Activated CD8-positive, alpha-beta memory T cell treated with anti-CD3 and anti-CD28 coated beads for 1 hour (primary cell): Measurements from ENCODE around the gene COPB2.
"Not testable (repeated sequence)": the region's sequence is repeated elsewhere in the genome, so short reads cannot be mapped to it uniquely, and the experiment has no call there.

Source experiments
- DNase-seq, 2 donors: peaks; one replicate each; pipeline ENCODE4 v3.0.0-alpha.2; 2020; ENCODE audit warnings: low read depth in 1 of 2; ENCODE audit errors: extremely low read depth in 1 of 2

COPB2 gene

DNA sequence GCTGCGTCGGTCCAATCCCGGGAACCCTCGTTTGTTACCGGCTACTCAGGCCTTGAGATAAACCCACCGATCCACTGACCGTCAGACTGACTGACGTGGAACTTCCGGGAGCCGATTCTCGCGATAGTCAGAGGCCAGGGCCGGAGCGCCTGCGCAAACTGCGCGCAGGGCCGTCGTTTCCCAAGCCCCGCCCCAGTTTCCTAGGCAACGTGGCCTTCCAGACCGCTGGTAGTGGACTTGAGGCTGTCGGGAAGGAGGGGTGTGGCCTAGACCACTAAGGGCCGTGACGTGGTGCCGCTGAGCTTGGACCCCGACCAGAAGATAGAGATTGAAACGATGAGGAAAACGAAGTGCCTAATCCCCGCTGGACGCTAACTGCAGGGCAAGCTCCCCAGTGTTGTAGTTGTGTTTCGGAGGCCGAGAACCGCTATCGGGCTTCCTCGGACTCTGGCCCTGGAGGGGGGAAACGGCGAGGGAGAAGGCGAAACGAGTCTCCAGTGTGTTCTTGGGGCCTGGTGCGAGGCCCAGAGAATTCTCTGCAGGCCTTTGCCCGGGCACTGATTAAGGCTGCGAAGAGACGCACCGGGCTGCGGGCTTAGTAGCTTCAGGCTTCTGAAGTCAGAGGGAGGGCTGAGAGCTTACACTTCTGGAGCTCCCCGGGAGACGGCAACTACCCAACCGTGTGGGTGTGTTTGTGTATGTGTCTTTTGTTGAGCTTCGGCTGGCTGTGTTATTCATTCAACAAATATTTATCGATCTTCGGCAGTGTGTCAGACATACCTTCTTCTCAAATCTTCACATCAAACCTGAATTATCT is at the start of gene COPB2:
TSS of gene COPB2 (minus strand) at position 96 of the 817 bp plus-strand sequence. CDS start 97 bp downstream, outside the sequence.
- DNase-seq, result peak; percentile 92 to 96

DNA sequence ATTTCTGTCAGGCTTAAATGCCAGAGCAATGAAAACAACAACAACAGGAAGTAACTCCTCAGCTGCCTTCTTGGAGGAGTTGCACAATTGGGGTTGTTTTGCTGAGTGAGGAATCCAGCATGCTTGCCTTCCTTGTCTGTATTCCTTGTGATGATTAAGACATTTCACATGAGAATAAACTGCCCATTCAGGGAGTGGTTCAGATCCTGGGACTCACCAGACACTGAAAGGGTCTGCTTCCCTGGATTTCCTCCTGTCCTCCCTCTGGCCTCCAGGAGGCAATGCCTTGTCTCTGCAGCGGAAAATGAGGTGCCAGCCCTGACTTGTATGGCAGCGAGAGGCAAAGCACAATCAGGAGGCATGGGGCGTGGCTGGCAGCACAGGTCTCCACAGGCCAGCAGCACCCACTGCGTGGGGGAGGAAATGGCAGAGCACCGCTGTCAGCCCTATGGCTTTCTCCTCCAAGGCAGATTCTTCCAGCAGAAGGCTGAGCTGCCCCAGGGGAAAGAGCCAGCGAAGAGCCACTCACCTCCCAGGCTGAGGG is 45.4 kb upstream of the COPB2 start:
- no peak for DNase-seq

DNA sequence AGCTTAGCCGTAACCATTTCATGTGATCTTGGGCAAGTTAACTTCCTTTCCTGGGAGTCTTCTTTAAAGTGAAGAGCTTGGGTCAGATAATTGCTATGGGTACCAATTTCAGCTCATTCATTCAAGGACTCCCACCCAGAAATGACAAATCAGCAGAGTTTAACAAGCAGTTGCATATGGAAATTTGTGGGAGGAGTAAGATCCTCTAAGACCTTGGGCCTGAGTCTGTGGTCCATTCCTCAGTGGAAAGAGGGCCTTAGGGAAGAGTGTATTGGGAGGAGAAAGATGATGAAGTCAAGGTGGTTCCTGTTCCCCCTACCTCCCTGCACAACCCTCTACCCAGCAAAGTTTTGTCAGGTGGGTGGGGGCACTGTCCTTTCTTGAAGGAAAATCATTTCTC is 44.8 kb upstream of the COPB2 start:
- DNase-seq, result no peak

DNA sequence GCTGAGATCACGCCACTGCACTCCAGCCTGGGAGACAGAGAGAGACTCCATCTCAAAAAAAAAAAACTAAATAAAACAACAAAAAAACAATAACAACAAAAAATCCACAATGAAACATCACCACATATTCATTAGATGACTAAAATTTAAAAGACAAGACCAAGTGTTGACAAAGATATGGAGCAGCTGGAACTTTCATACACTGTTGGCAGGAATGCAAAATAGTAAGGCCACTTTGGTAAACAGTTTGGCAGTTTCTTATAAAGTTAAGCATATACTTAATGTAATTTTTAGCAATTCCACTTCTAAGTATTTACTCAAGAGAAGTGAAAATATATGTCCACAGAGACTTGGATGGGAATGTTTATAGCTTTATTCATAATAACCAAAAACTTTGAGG is 43.6 kb upstream of the COPB2 start:
- DNase-seq, result no peak

- no peak for DNase-seq
Measured at GRCh38 chr3:139430493-139430892, 41.0 kb upstream of the COPB2 start.

DNA sequence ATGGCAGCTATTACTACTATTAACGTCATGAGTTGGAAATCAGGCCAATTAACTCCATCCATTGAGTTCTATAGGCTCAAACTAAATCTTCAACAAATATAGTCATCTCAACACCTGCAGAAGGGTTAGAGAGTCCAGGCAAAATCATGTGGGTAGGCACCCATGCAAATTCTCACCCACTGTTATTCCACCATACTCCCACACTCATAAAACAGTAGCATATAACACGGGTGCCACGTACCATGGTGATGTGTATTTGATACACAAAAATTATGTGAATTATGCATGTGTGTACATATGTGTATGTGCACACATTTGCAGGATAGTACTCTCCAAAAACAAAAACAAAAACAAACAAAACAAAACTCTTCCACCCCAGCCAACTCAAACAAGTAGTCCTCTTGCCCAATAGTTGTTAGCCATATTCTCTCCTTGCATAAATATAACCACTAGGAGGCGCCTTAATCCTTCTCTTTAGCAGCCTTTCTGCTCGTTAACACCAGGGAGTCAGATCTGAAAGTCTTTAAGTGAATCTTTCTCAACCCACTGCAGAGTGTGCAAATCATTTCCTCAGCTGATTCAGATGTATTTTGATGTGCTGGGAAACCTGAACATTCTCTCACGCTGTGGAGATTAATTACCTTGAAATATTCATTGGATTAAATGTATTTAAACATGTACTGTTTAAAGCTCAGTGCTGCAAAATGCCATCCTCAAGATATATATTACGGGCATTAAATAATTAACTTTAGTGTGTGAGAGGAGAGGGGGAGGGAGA is 38.0 kb upstream of the COPB2 start:
- no peak for DNase-seq

DNA sequence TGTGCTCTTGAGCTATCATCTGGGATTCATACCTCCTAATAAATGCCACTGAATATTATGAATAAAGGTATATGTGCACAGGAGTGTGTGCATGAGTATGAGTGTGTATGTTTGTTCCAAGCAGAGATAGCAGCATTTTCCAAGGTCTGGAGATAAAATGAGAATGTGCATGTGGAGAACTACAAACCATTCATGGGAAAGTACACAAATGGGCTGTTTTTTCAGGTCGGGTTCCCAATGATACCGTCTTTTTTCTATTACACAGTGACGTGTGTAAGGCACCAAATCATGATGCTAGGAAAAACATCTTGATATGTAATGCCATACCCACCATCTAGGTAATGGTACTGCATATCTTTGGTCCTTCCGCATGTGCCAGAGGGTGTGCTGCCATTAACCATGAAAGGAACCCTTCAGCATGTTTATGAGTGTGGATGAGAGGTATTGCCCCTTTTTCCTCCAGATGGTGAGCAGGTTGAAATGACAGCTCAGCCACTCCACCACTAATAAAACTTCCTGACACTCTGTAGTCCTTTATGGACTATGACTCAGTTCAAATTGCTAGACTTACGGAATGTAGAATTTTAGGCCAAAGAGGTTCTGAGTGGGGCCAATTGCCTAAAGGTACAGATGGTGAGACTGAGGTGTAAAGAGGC is 36.4 kb upstream of the COPB2 start:
- DNase-seq, result no peak

DNA sequence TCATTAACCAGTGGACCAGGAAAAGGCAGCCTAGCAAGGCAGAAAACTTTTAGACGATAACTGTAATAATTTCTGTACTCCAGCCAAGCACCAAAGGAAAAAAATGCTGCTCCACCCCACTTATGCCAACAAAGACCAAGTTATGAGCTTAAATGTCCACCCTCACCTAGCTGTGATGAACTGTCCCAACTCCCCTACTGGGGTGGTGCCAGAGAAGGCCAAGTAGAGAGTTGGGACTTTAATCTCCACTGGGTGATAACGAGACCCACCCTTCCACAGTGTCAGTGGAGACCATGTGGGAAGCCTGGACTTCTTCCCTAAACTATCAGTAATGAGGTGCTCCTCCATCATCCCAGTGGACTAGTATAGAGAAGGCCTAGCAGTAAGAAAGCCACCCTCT is 33.8 kb upstream of the COPB2 start:
- DNase-seq, result no peak

DNA sequence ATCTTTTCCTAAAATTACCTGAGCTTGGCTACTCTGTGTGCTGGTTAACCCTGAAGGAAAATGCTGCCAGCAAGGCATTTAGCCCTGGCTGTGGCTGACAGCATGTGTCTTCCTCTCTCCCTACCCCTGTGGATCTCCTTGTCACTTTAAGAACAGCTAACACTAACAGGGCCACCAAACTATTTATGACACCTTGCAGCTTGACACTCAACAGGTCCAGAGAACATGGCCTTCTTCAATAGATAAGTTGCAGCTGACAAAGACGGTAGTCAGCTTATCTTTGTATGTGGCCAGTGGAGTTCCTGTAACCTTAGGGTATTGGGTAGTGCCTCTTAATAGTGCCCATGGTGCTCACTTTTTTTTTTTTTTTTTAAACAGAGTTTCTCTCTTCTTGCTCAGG is 32.0 kb upstream of the COPB2 start:
- no peak for DNase-seq

DNA sequence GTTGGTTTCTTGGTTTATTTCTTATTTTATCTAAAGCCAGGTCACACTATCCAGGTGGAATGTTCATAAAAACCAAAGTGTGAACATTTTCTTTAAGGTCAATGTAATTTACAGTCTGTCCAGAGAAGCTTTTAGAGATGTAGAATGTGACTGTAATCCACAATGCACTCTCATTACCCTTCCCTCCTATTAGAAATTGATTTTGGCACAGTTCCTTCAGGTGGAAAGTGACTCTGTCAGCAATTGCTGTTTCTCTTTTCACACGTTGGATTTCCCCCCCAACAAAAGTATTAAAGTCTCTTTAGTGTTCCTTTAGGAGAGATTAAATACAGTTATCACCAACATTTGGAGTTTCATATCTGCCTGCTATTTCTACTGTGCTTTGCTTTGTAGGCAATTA is 31.6 kb upstream of the COPB2 start:
- DNase-seq, result no peak

GRCh38 chr3:139418144-139418543 is 28.7 kb upstream of the COPB2 start:
- DNase-seq, result no peak

GRCh38 chr3:139416275-139416674 is 26.8 kb upstream of the COPB2 start:
- DNase-seq, result no peak

DNA sequence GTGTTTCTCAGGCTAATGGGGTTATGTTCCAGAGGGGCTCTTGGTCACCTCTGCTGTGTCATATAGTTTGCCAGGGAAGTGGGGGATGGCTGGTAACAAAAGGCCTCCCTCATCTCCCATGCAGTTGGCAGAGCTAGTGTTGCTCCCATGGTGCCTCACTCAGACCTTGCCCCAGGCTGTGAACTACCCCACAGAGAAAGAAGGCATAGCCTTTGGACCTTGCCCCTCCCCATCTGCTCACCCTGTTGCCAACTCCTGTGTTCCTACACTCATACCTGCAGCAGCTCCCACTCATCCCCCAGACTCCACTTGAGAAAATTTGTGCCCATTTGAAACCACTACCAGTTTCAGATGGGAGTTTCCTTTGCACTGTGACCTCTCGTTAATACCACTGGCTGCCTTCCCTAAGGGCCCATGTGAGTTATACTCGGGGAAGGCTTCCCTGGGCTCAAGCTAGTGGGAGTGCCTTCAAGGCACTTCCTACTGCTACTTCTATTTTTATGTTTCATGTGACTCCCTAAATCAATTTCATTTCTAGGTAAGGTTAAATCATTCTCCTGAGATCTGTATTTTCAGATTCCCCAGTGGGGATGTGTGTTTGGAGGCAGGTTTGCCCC is 25.3 kb upstream of the COPB2 start:
- no peak for DNase-seq

DNA sequence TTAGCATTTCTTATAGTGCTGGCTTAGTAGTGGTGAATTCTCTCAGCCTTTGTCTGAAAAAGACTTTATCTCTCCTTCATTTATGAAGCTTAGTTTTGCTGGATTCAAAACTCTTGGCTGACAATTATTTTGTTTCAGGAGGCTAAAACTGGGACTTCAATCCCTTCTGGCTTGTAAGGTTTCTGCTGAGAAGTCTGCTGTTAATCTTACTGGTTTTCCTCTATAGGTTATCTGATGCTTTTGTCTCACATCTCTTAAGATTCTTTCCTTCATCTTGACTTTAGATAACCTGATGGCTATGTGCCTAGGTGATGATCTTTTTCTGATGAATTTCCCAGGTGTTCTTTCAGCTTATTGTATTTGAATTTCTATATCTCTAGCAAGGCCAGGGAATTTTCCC is 23.4 kb upstream of the COPB2 start:
- DNase-seq, result not testable (repeated sequence)

- not testable (repeated sequence) for DNase-seq
Measured at GRCh38 chr3:139401155-139401554, 11.7 kb upstream of the COPB2 start.

DNA sequence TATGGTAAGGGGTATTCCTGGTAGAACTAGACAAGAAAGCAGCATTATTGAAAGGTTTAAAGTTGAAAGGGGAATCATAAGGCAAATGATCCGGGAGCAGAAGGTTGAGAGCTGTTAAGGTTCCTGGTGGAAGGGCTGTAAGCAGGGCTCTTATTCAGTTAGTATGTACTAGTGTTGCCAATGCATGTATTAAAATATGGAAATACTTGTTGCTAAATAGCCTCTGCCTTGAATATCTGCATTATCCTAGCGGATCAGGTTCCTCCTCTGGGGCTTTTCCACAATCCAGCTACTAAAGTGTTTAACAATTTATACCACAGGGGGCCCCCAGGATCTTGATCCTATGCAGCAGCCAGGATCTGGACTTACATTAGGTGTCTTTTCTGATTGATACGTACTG is 7.3 kb upstream of the COPB2 start:
- DNase-seq, result no peak

DNA sequence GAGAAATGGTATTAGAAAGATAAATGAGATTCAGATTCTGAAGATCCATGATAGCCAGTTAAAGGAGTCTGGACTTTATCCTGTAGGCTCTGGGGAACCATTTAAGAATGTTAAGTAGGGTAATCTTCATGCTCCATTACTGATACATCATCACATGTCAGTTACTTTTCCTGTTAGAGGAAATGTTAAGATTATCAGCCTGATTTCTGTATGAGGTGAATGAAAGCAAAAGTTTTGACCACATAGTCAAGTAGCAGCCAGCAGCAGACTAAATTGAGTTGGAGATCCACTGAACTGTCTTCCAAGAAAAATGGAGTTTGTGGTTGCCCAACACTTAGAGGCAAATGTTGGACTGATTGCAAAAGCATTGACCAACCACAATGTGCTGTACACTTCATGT is 4.7 kb upstream of the COPB2 start:
- DNase-seq, result no peak

GRCh38 chr3:139388821-139389551 is 461 bp downstream of the COPB2 start:
- DNase-seq, result no peak

- DNase-seq, result no peak
Measured at GRCh38 chr3:139388077-139388476, 1.4 kb downstream of the COPB2 start.

DNA sequence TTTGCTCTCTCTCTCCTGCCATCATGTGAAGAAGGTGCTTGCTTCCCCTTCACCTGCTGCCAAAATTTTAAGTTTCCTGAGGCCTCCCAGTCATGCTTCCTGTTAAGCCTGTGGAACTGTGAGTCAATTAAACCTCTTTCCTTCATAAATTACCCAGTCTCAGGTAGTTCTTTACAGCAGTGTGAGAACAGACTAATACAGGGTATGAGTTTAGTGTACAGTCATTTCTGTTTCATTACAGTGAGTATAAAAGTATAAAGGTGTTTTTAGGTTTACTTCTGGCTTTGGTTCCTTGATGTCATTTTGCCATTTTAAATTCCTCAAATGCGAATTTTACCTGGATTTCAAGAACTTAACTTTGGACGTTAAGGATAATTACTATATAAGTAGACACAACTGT is 7.2 kb downstream of the COPB2 start:
- not testable (repeated sequence) for DNase-seq
